Measurements from ENCODE around the gene TSR3.

Gene TSR3

GRCh38 chr16:1350691-1351090, 987 bp downstream of the TSR3 start:
- no peak for DNase-seq

GRCh38 chr16:1349951-1350350, 1.7 kb downstream of the TSR3 start:
- DNase-seq: no peak

- no peak for DNase-seq
These were observed 2.3 kb downstream of the TSR3 start for GRCh38 chr16:1349351-1349750.

GRCh38 chr16:1348926-1349325, 2.8 kb downstream of the TSR3 start:
- DNase-seq: no peak

- DNase-seq: no peak
These were observed 3.2 kb downstream of the TSR3 start for GRCh38 chr16:1348441-1348840.

GRCh38 chr16:1347962-1348361, 3.7 kb downstream of the TSR3 start:
- DNase-seq: no peak

GRCh38 chr16:1347286-1347855, 4.3 kb downstream of the TSR3 start:
- no peak for DNase-seq

GRCh38 chr16:1346422-1347285, 5.0 kb downstream of the TSR3 start:
- peak; percentile 63 for DNase-seq

GRCh38 chr16:1345651-1346421, 5.8 kb downstream of the TSR3 start:
- DNase-seq: no peak

- DNase-seq: no peak
These were observed 6.6 kb downstream of the TSR3 start for GRCh38 chr16:1345087-1345486.

- no peak for DNase-seq
These were observed 7.2 kb downstream of the TSR3 start for GRCh38 chr16:1344499-1344898.

GRCh38 chr16:1343428-1344242, 8.0 kb downstream of the TSR3 start:
- no peak for DNase-seq

GRCh38 chr16:1342526-1343427, 8.9 kb downstream of the TSR3 start:
- DNase-seq: peak; percentile 100

- peak; percentile 28 for DNase-seq
These were observed 9.9 kb downstream of the TSR3 start for GRCh38 chr16:1341495-1342420.

- no peak for DNase-seq
These were observed 10.8 kb downstream of the TSR3 start for GRCh38 chr16:1340730-1341494.

- DNase-seq: no peak
These were observed 12.6 kb downstream of the TSR3 start for GRCh38 chr16:1338855-1339675.

- DNase-seq: peak; percentile 81
These were observed 13.5 kb downstream of the TSR3 start for GRCh38 chr16:1338119-1338730.

GRCh38 chr16:1337486-1337885, 14.2 kb downstream of the TSR3 start:
- peak; percentile 24 for DNase-seq

Data from NCI-H146 (cell line).